Measurements from ENCODE around the gene CCL4L2.
"Not testable (repeated sequence)": the region's sequence is repeated elsewhere in the genome, so short reads cannot be mapped to it uniquely, and the experiment has no call there.

CCL4L2 gene

DNA sequence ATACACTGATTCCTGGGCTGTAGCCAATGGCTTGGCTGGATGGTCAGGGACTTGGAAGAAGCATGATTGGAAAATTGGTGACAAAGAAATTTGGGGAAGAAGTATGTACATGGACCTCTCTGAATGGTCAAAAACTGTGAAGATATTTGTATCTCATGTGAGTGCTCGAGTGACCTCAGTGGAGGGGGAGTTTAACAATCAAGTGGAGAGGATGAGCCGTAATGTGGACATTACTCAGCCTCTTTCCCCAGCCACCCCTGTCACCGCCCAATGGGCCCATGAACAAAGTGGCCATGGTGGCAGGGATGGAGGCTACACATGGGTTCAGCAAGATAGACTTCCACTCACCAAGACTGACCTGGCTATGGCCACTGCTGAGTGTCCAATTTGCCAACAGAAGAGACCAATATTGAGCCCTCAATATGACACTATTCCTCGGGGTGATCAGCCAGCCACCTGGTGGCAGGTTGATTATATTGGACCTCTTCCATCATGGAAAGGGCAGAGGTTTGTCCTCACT lies 10.8 kb downstream of the CCL4L2 start:
- not testable (repeated sequence) for DNase-seq (ENCODE audit: low read depth)

DNA sequence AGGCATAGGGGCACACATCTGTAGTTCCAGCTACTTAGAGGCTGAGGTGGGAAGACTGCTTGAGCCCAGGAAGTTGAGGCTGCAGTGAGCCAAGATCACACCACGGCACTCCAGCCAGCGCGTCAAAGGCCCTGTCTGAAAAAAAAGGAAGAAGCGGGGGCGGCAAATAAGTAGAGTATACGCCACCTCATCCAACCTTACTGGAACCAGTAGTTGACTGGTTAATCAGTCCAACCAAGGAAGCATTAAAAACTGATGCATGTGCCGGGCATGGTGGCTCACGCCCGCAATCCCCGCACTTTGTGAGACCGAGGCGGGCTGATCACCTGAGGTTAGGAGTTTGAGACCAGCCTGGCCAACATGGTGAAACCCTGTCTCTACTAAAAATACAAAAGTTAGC lies 12.1 kb downstream of the CCL4L2 start:
- DNase-seq (ENCODE audit: low read depth): not testable (repeated sequence)

DNA sequence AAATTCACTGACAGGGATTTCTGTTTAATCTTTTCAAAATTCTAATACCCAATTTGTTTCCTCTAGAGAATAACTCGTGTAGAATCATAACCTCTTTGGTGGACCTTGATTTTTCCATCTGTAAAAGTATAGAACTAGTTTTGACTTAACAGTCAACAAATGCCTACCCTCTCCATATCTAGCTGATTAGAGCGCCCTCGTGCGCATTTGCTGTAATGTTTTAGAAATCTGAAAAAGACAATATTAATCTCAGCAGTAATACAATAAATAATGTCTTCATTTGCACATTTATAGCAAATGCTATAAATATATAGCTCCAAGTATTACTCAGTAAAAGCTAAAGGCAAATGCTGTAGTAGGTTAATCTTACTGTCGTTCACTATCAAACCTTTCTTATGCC lies 18.8 kb downstream of the CCL4L2 start:
- DNase-seq (ENCODE audit: low read depth): not testable (repeated sequence)

DNA sequence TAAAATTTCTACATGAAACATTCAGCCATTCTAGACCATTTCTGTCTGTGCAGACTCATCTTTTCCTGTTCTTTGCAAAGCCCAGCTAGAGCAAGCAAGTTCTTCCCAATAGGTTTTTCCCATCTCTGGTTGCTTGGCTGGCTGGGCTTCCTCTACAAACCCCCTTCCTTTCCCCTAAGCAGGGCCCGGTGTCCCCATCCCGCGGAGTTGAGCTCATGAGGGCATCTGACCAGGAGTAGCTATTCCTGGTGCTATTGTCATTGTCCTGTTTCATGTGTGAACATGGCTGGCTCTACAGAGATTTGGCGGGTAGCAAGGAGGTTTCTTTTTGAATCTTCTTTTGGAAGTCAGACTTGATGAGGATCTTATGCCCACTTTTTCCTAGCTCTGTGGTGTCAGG lies 31.2 kb downstream of the CCL4L2 start:
- DNase-seq (ENCODE audit: low read depth): not testable (repeated sequence)
